Posterior cingulate gyrus (tissue), 11 donors: Measurements from ENCODE around the gene SSR2.
"Not testable (repeated sequence)": the region's sequence is repeated elsewhere in the genome, so short reads cannot be mapped to it uniquely, and the experiment has no call there.

Source experiments
- DNase-seq, 10 donors: peaks; one replicate each; pipeline versions ENCODE4 v3.0.0 to v3.0.0-alpha.2; 2020 to 2021; ENCODE audit warnings: mixed read lengths in 3 of 10
- intact Hi-C: fragments of 100-400 bp; cut with DNase I; formaldehyde crosslinking; loops from one replicate; pipeline ENCODE4 v1.15.1; 2023

Gene SSR2

DNA sequence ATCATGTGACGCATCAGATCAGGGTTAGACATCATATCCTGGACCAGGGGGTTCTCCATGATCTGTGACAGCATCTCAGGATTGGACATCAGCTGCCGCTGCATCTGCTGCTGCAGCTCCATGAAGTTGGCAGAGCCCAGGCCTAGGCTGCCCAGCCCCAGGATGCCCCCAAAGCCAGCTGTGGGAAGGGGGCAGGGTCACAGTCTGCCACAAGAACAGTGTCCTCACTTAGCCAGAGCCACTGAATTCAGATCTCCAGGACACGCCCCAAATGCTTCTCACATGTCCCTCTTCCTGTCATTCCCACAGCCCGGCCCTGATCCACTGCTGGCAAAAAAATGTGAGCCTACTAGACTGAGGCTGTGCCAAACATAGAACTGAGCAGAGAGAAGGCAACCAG is 29.6 kb upstream of the SSR2 start:
- intact Hi-C loops = loop anchor here (1.0 kb wide), 1 partner anchor 115 kb away; no protein-coding TSS in a partner anchor
- peak in 7 of 10 donors; percentile 19 to 95 (median 45) for DNase-seq

DNA sequence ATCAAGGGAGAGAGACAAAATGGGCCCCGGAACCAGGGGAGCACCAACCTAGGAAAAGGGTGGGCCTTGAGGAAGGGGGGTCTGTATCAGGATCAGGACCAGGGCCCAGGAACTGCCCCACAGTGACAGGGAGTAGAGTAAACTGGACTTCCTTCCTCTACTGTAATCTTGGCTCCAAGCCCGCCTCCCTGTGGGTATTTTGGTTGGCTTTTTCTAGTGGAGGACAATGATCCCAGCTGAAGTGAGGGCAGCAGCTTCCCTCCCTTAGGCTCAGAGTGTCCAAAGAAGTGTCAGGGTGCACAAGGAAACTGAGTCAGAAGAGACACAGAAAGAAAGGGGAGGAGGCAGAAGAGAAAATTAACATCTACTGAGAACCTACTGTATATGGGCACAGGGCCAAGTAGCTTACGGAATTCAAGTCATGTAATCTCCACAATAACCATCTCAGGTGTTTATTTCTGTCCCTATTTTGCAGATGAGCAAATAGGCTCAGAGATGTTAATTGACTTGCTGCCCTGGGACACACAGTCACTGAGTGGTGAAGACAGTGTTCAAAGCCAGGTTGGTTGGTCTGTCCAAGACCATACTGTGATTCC is 28.0 kb upstream of the SSR2 start:
- intact Hi-C loops = no loop called here

GRCh38 chr1:156045076-156045475 is 24.3 kb upstream of the SSR2 start:
- peak in 1 of 10 donors; percentile 31 for DNase-seq
- intact Hi-C loops = no loop called here

More for the DNA sequence above, 28.0 kb upstream of the SSR2 start:
- no peak for DNase-seq

DNA sequence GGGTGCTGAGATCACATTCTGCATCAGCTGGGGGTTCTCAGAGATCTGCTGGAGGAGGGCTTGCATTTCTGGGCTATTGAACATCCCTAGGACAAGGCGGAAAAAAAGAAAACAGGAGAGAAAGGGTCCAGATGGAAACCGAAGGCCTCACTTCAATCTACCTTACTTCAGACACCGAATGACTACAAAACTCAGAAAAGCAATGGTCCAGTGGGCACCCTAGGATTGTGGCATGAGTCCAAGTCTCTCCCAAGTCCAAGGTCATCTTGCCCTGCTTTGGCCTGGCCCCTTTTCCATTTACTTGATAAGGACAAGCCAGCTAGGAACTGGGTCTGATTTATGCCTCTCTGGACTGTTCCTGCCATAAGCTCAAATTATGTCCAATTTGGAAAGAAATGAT is 22.1 kb upstream of the SSR2 start:
- intact Hi-C loops = no loop called here

DNA sequence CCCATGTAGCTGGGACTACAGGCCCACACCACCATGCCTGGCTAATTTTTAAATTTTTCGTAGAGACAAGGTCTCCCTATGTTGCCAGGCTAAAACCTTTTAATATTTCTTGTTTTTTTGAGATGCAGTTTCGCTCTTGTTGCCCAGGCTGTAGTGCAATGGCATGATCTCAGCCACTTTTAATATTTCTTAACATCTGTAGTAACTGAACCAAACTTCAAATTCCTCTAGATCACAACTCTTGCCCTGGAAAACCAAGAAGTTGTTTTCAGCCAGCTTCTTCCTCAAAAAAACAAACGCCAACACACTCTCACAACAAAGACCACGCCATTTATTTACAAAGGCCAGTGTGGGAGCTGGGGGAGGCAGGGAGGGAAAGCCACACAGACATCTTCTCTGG is 14.2 kb upstream of the SSR2 start:
- DNase-seq, intact Hi-C loops: not testable (repeated sequence)

More for the DNA sequence above, 22.1 kb upstream of the SSR2 start:
- DNase-seq = peak in 1 of 10 donors; percentile 16

- DNase-seq = no peak
- intact Hi-C loops = no loop called here
Observed at GRCh38 chr1:156033011-156033410, 12.3 kb upstream of the SSR2 start.

DNA sequence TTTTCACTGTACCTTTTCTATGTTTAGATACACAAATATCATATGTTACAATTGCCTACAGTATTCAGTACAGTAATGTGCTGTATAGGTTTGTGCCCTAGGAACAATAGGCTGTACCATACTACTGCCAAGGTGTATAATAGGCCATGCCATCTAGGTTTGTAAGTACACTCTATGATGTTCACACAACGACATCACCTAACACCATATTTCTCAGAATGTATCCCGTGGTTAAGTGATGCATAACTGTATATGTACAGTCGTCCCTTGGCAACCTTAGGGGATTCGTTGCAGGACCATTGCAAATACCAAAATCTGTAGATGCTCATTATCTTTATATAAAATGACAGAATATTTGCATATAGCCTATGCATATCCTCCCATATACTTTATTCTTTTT is 5.8 kb upstream of the SSR2 start:
- DNase-seq = no peak
- intact Hi-C loops = no loop called here

DNA sequence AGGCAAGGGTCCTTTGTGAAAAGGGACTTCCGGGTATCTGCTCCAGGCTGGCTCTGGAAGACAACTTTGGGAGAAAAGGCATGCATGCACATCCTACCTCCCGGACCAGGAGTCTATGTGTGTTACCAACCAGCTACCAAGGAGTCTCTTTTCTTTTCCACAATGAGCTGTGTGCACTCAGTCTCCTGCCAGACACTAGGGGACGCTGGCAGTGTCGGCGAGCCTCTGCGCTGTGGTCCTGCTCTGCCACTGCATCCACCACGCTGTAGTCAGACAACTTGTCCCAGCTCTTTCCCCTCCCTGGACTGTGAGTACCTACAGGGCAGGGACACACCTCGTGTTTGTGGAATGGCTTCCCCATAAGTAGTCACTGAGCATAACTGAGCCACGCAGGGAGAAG is 5.1 kb upstream of the SSR2 start:
- intact Hi-C loops = no loop called here
- DNase-seq = peak in 2 of 10 donors; percentile 11 to 92

DNA sequence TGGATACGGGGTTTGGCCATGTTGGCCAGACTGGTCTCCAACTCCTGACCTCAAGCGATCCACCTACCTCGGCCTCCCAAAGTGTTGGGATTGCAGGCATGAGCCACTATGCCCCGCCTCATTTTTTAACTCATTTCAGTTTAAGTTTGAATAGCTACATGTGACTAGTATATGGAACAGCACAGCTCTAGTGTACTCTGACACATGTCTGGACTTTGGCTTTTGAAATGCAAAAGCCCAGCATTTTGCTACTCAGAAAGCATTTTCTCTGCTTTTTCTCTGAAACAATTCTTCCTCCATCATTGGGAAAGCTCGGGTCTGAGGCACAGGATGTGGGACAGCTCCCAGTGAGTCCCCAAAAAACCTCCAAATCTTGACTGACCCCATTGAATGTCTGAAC is 4.0 kb upstream of the SSR2 start:
- intact Hi-C loops = no loop called here
- DNase-seq = no peak

GRCh38 chr1:156021954-156022353 is 1.2 kb upstream of the SSR2 start:
- no peak for DNase-seq
- intact Hi-C loops = loop anchor here (1.0 kb wide), 1 partner anchor 32 kb away; the partner anchor contains the start of gene LAMTOR2

GRCh38 chr1:156021093-156021428 is 310 bp upstream of the SSR2 start:
- DNase-seq = no peak
- intact Hi-C loops = loop anchor here (1.0 kb wide), 1 partner anchor 33 kb away; the partner anchor contains the start of gene LAMTOR2

DNA sequence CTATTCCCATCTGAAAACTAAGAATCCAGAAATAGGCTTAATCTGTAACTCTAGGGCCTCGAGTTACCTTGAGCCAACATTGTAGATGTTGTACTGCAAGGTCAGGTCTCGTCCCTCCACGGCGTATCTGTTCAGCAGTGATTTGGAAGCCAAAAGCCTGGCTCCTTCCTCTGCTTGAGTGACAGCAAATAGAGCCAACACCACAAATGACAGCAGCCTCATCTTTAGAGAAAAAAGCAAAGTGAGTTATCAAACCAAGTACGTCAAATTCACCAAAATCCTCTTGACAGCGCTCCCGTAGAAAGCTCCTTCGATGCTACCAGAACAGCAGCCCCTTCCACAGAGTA is 832 bp downstream of the SSR2 start:
- intact Hi-C loops = no loop called here
- no peak for DNase-seq

DNA sequence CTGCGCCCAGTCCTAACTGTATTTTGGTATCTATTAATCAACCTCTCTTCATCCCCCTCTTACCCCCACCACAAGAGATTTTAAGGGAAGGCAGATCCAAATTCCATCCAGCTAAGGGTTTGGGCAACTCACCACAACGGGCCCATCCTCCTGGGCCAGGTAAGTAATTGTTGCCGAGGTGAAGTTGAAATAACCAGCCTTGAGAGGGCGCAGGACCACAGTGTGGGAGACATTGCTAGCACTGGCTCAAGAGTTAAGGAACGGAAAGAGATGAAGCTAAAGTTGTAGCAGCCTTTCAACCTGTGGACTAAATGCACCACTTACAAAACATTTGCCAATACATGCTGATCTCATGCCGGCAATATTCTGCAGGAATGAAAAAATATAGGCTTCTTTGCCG is 5.9 kb downstream of the SSR2 start:
- intact Hi-C loops = no loop called here
- DNase-seq = no peak

DNA sequence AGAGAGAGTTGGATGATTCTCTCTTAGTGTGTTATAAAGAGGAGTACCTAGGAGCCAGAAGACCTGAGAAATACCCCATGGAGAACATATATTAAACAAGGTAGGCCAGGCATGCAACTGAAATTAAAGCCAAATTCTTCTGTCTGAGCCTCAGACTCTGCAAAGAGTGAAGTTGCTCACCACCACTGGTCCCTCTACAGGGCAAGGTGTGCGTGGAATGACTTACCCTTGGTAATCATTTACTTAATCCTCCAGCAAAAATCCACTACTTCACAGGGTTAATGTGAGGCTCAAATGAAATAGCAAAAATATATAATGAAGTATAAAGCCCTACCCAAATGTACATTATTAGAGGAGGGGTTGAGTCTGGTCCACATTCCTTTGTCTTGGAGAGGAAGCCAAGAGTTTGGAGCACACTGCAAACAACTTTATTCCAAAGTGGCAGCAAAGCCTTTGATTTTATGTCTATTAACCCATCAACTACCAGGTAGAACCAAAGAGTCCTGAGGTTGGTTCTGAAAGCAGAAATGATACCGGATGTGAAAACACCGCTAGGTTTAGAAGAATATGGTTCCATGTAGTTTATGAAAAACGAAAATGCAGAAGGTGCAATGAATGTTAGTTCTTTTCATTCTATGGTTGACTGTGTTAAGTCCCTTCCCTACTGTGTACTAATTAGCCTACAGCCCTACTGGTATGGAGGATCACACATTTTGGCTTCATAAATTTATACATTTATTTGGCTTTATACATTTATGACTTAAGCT is 8.5 kb downstream of the SSR2 start:
- intact Hi-C loops = no loop called here
- DNase-seq = no peak

DNA sequence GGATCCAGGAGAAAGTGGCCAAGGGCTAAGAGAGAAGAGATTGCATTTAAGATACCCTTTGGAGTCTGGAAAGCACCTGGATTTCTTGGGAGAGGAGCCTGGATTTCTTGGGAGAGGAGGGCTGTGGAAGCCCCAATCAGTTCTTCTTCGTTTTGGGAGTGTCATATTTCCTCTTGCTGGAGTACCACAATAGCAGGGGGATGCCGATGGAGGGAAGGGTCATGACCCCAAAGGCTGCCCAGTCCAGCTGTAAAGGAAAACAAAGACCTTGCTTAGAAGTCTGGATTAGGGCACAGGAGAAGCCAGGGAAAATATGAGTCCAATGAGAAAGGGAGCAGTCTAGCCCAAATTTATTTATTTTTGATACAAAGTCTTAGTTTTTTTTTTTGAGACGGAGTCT is 11.3 kb downstream of the SSR2 start:
- DNase-seq = no peak
- intact Hi-C loops = no loop called here

DNA sequence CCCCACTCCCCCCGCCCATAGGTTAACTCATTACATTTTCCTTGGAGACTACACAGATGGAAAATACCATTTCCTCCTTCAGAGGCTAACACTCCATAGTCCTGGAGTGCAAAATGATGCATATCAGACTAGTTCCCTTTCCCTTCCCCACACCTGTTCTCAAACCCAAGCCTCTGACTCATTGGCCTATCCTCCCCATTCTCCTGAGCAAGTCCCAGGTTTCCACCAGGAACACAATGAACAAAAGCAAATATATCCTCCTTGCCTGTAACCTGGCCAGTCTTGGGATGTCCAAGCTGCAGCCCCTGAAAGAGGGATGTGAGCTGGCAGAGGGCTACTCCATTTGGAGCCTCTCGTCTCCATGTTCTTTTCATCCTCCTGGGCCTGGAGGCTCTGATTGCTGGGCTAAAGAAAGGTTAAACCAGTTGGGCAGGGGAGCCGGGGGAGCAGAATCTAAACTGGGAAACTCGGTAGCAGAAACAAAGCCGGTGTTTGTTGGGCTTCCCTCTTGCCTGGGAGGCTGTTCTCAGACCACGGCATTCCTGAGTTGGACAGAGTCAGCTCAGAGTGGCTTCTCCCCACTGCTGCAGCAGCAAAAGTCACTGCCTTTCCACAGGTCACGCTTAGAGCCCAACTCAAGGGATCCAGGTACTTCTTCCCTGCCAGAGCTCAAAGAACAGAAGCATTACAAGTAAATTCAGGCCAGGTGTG is 13.9 kb downstream of the SSR2 start:
- DNase-seq = no peak
- intact Hi-C loops = no loop called here

DNA sequence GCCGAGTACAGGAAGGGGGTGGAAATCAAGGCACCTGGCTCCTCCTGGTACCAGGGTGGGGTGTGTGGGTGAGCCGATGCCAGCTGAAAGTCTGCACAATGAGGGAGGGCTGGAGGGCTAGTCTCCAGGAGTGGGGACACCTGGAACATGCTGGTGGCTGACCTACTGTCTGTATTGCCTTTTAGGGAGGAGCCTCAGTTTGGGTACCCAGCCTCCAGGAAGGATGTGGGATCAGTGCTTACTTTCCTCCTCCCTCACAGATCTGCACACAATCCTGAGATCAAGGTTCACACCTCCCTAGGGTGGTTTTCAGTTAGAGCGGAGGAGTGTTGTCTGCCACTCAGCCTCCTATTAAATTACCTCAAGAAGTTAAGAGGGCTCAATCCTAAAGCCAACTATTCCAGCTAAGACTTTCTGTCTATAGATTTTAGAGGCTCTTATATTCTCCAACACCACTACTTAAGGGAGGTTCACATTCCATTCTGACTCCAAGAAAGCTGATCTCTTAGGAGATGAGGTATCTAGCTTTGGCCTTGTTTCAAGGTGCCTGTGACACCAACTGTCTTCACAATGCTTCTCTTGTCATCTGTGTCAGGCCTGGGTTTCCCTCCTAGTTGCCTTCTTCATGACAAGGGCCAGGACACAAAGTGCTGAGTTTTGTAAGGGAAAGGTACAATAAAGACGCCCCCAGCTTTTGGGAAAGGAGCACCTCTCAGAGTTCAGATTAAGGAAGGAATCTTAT is 15.7 kb downstream of the SSR2 start:
- intact Hi-C loops = no loop called here
- DNase-seq = no peak

GRCh38 chr1:156003923-156004188 is 16.9 kb downstream of the SSR2 start:
- intact Hi-C loops = no loop called here
- DNase-seq = no peak

- DNase-seq = no peak
- intact Hi-C loops = no loop called here
Observed at GRCh38 chr1:156002188-156002911, 18.4 kb downstream of the SSR2 start.

- no peak for DNase-seq
- intact Hi-C loops = no loop called here
Observed at GRCh38 chr1:156001662-156002171, 19.0 kb downstream of the SSR2 start.
